ENCODE results near the gene MLH3.

GRCh38 chr14:74988993-74989392 is 62.3 kb downstream of the MLH3 start:
- TF ChIP-seq EZH2phosphoT487 (IDR thresholded peaks at IDR 0.05; ENCODE audit: borderline replicate concordance, low read length) (no peak), EZH2 (IDR thresholded peaks at IDR 0.05; ENCODE audit: low read length, unreplicated experiment) (no peak)
- TF ChIP-seq, protein P1, sequence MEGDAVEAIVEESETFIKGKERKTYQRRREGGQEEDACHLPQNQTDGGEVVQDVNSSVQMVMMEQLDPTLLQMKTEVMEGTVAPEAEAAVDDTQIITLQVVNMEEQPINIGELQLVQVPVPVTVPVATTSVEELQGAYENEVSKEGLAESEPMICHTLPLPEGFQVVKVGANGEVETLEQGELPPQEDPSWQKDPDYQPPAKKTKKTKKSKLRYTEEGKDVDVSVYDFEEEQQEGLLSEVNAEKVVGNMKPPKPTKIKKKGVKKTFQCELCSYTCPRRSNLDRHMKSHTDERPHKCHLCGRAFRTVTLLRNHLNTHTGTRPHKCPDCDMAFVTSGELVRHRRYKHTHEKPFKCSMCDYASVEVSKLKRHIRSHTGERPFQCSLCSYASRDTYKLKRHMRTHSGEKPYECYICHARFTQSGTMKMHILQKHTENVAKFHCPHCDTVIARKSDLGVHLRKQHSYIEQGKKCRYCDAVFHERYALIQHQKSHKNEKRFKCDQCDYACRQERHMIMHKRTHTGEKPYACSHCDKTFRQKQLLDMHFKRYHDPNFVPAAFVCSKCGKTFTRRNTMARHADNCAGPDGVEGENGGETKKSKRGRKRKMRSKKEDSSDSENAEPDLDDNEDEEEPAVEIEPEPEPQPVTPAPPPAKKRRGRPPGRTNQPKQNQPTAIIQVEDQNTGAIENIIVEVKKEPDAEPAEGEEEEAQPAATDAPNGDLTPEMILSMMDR (conservative IDR thresholded peaks at IDR 0.05; ENCODE audit: low read depth, low read length), result no peak
